Measurements from ENCODE around the gene CXorf51A.
"Not testable (repeated sequence)": the region's sequence is repeated elsewhere in the genome, so short reads cannot be mapped to it uniquely, and the experiment has no call there.

CXorf51A gene

GRCh38 chrX:146814644-146815043 lies at the start of gene CXorf51A:
TSS of gene CXorf51A (minus strand) at chrX:146814744. CDS start at chrX:146814723, 21 bp downstream.
- FAIRE-seq = not testable (repeated sequence)

DNA sequence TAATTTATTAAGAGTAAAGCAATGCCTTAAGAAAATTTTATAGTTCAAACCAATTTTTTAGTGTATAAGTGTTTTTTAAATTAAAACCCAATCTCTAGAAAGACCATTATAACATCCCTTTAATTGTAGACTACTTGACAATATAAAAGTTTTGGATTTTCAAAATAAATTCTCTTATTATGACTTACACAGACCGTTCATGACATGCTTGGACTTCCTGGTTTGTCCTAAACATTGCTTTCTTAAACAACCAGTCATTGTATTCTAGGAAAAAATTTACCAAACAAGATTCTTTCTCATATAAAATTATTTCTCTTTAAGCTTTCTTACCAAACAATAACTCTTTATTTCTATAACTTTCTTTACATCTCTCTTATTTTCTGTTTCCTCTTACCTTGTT lies 49.0 kb upstream of the CXorf51A start:
- FAIRE-seq = no peak

- FAIRE-seq = no peak
Measured at GRCh38 chrX:146854281-146854680, 39.7 kb upstream of the CXorf51A start.

- FAIRE-seq = no peak
Measured at GRCh38 chrX:146831994-146832393, 17.4 kb upstream of the CXorf51A start.

DNA sequence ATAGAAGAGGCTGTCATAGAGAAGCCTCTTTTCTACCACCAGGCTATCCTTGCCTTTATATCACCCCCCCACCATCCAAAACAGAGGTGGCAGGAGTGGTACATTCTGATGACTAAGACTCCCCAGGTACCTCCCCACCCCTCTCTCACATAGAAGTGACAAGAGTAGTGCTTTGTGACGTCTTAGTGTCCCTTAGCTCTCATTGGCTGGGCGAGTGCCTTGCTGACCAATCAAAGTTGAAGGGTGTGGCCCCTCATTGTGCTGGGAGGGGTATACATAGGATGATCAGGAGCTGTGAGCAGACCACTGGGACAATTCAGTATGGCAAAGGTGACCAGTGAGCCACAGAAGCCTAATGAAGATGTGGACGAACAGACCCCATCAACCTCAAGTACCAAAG lies 5.1 kb downstream of the CXorf51A start, which contains the start of gene CXorf51B:
Gene CXorf51B, plus strand, starts transcription at position 301 of the 400 bp plus-strand sequence. Its CDS starts 21 bp downstream, at position 322.
- not testable (repeated sequence) for FAIRE-seq

Measured in TTC549 (cell line).